Activated T-cell treated with anti-CD3 and anti-CD28 coated beads, Interleukin-2, amount 50 U/mL, for 1 hour (primary cell): ENCODE measurements around the gene GPBAR1.

Source experiments
- DNase-seq: peaks from one replicate; pipeline ENCODE4 v3.0.0-alpha.2; 2020

GPBAR1 gene

DNA sequence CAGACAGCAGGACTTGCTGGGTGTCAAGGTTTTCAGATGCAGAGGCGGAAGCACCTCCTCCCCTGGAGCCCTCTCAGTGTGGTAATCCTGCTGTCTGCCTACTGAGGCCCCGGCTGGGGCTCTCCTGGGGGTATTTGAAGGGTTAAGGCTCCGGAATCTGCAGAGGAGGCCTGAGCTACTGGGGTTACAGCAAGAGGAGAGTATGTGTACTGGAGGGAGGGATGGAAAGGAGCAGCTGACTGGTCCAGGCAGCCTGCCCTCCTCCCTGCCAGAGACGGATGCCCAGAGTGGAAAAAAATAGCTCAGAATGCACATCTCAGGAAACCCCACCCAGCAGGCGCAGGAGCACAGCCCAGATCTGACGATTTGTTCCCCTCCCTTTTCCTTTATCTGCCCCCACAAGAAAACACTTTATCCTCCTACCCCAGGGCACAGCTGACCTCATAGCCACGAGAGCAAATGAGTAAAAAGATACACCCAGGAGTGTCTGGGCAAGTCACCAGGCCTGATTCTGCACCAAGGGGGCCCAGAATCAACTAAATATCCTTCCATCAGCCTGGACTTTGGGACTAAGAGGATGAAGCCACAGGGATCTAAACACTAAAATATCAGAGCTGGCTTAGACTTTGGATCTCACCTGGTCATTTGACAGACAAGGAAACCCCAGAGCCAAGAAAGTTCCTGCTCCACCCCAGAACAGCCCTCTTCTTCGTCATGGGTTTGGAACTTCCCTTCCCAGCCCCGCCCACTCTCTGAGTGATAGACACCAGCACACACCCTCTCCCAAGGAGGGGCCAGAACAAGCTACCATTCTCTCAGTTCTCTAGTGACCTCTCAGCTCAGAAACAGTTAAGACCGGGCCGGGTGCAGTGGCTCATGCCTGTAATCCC, 26.0 kb downstream of the GPBAR1 start:
- peak; percentile 78 for DNase-seq

DNA sequence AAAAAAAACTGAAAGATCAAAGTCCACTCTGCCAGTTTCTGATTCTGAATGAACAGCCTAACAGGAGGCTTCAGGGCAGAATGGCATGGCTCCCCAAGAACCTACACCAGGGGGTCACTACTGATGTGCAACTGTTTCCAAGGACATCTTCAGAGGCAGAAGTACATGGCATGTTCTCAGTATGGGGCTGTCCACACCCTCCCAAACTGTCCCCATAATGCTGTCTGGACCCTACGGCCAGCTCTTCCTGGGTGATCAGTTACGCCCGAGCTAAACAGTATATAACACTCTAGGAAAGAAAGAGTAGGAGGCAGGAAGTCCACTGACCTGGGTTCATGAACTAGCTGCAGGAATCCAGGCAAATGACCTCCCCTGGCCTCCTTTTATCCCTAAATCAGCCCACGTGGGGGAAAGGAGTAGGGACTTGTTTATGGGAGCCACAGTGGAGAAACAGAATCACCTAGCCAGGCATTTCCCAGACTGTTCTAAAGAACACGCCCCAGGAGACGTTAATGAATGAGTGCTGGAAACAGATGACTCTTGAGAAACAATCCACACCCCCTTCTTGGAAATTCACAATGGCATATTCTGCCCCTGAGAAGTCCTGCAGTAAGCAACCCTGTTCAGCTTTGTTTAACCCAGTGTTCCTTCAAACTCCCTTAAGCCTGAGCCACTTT, 29.0 kb downstream of the GPBAR1 start:
- DNase-seq = no peak

DNA sequence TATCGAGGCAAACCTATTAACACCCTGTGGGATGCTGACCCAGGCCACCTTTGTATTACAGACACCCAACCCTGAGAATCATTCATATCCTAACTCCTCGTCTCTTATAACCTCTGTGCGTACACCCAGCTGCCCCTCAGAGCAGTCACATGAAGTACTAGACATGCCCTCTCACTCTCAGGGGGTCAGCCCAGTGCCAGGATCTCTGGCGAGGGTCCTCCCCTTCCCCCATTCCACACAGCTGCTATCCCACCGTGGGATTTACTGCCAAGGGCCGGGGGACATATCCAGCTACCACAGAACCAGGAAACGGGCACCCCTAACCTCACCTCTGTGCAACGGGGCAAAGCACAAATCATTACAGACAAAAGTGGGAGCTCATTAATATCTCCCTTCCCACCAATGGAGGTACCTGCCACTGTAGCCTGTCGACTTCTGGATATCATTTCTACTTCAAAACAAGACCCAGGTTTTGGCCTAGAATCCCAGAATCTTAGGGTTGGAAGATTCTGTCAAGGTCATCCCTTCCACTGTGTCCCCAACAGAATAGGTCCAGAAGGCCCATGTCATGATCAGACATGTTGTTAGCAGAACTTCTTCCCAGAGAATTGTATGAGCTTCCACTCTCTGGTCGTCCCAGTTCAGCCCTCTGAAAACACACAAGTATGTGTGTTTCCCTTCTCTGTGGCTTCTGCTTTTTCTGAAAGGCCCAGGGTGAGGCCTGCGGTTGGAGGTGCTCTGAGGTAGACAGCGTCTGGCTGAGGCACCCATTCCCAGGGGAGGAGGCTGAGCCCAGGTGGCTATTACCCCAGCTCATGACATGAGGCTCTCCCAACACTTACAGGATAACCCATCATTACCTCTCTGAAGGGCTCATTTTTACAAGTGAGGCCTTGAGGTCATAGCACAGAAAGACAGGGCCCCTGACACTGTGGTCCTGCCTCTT, 29.8 kb downstream of the GPBAR1 start:
- peak; percentile 70 for DNase-seq

DNA sequence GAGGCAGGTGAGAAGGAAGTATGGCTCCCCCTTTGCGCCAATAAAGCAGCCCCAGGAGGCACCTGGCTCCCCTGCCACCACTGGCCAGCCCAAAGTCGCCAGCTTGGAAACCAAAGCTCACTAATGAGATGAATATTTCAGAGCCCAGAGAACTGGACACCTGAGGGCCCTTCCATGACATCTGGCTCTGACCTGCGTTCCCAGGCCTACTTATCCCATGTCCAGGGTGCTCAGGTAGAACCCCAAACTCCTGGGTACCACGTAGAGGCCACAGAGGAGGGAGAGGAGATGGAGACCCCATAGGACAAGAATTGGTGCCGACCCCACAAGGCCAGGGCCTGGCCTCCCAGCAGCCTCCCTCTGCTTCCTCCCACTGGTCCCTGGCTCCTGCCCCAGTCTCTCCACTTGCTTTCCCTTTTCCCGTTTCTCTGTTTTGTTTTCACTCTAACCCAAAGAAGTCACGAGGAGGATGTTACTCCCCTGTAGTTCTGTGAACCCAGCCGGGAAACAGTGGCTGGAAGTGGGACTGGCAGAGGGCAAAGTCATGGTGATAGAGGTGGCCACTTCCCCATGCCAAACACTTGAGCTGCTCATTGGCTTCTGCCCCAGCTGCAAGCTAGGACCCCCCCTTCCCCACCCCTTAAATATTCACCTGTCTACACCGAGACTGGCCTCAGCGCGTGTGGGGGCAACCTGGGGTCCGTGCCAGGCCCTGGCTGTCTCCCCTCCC, 30.7 kb downstream of the GPBAR1 start:
- peak; percentile 46 for DNase-seq

DNA sequence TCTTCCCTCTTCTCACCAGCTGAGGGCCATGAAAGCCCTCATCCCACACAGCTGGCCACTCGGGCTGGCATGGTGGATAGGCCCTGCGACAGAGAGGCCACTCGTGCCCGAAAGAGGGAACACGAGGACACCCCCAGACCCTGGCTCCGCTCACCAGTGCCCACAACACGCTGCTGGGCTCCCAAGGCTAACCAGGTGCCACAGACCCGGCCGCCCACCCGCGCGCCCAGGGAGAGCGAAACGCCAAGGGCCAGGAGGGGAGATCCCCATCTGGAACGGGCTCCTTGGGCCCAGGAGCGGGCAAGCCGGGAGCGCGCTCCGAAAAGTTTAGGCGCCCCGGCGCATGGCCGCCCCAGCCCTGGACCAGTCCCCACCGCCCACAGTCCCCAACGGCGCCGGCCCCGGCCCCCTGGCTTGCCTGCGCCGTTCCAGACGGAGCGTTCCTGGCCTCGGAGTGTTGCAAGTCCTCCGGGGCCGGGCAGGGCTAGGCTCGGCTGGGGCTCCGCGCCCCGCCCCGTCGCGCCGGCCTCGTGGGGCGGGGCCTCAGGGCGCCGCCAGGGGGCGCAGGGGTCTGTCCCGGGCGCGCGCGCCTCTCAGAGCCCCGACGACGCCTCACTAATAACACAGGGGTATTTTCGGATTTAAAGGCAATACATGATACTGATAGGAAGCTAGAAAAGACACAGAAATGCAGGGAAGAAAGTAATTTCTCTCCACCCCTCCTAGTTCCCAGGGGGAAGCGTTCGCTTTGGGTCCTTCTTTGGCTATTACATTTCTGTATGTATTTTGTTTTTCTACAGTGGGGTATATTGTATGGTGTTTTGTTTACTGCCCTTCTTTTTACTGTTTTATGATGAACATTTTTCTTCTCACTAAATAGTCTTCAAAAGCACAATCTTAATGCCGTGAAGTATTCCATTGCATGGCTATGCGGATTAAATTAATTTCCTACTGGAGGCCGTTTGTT, 31.5 kb downstream of the GPBAR1 start, which contains the start of gene TMBIM1:
Gene TMBIM1 (minus strand): TSS at position 456 of the 967 bp plus-strand sequence. CDS start 10,362 bp downstream, outside the sequence.
- DNase-seq = peak; percentile 90

DNA sequence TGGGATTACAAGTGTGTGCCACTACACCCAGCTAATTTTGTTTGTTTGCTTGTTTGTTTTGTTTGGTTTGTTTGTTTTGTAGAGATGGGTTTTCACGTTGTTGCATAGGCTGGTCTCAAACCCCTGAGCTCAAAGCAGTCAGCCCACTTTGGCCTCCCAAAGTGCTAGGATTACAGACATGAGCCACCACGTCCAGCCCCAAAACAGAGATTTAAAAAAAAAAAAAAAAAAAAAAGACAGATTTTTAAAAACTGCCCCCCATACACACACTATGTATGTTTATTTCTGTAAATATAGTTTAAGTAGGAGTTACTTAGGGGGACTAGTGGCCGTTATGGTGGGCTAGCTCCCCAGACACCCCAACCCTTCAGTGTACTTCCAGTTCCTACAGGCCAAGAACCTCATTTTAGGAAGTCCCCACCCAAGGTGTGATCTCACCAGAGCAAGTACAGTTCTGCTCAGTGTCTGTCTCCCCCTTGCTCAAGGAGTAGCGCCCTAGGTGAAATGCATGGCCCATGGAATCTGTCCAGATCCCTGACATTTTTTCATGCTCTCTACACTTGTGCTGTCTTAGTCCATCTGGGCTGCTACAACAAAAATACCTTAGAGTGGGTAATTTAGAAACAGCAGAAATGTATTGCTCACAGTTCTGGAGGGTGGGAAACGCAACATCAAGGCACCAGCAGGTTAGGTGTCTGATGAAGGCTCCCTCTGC, 33.1 kb downstream of the GPBAR1 start:
- DNase-seq = no peak

DNA sequence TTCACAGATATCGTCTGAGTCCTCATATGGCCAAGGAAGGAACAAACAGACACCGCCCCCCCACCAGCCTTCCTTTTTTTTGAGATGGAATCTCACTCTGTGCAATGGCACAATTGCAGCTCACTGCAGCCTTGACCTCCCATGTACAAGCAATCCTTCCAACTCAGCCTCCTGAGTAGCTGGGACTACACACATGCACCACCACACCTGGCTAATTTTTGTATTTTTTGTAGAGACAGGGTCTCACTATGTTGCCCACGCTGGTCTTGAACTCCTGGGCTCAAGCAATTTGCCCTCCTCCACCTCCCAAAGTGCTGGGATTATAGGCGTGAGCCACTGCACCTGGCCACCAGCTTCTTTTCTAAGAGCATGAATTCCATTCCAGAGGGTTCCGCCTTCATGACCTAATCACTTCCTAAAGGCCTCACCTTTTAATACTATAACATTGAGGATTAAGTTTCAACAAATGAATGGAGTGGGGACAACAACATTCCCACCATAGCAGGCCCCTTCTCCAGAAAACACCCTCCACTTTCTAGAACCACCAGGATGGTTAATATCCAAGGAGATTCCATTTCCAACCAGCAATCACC, 33.7 kb downstream of the GPBAR1 start:
- no peak for DNase-seq

DNA sequence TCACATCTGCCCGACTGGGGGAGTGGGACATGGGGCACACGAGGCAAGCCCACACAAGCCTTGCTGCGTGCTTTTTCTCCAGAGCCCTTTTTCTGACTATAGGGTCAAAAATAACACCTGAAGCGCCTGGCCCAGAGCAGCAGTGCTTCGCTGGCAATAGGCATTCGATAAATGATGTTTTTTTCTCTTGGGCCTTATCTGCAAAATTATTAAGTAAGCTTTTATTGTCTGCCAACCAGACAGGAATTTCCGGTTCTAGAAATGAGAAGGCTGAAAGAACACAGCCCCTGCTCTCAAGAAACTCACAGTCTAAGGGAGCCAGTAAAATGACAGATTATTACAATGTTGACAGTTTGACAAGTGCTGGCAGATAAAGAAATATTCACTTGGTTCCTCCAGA, 34.2 kb downstream of the GPBAR1 start:
- DNase-seq = no peak

DNA sequence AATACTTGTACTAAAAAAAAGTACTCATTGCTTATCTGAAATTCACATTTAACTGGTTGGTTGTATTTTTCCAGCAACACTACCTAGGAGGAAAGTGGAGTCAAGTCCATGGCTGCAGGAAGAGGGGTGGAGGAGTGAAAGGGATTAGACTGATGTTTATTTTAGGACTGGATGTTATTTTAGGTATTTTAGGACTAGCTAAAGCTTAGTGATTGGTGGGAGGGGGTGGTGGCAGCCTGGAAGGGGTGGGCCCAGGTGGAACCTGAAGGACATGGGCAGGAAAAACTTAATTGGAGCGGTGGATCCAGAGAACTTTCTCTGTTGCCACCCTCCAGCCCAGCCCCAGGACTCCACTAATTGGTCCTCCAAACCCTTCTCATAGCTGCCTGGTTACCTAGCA, 35.4 kb downstream of the GPBAR1 start:
- no peak for DNase-seq

DNA sequence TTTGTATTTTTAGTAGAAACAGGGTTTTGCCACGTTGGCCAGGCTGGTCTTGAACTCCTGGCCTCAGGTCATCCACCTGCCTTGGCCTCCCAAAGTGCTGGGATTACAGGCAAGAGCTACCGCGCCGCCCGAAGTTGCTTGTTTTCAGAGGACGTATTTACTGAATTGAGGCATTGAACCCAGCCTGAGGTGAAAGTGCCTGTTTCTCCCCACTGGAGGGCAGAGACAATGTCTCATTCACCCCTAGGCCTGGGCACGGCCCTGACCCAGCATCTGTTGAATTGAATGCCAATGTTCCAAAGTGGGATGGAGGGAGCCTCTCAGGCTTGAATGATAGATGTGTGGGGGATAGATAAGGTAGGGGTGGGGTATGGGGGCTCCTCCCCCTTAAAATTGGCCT, 36.0 kb downstream of the GPBAR1 start:
- DNase-seq = no peak

DNA sequence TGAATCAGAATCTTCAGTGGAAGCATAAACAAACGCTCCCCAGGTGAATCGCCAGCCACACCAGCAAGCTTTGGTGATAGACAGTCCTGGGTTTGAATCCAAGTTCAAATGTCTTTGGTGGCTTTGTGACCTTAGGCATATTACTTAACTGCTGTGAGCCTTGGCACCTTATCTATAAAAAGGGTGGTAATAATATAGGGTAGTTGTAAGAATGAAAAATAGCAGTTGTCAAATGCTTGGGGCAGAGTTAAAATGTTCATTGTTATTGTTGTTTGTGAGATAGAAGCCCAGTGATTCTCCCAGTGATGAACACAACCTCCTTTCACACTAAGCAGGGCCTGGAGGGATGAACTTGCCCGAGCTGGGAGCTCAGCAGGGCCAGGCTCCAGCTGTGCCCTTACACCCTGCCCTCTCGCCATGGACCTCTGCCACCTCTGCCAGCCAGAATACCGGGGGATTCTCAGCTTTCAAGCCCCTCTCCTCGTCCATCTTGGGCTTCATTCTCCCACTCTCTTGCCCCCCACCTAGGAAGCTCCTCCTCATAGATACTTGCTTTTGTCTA, 37.6 kb downstream of the GPBAR1 start:
- no peak for DNase-seq

DNA sequence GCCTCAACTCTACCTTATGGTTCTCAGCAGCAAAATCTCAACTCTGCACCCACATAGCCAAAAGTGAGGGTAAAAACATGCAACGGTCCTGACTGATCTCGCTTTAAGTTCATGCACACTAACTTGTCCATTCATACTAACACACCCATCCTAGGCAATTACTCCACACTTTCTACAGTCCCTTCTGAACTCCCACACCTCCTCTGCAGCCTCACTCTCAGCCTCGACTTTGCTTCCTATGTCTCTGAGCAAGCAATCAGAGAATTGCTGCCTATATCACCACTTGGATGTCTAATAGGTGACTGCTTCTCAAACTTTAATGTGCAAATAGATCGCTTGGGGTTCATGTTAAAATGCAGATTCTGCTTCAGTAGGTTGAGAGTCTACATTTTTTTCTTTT, 39.3 kb downstream of the GPBAR1 start:
- no peak for DNase-seq

DNA sequence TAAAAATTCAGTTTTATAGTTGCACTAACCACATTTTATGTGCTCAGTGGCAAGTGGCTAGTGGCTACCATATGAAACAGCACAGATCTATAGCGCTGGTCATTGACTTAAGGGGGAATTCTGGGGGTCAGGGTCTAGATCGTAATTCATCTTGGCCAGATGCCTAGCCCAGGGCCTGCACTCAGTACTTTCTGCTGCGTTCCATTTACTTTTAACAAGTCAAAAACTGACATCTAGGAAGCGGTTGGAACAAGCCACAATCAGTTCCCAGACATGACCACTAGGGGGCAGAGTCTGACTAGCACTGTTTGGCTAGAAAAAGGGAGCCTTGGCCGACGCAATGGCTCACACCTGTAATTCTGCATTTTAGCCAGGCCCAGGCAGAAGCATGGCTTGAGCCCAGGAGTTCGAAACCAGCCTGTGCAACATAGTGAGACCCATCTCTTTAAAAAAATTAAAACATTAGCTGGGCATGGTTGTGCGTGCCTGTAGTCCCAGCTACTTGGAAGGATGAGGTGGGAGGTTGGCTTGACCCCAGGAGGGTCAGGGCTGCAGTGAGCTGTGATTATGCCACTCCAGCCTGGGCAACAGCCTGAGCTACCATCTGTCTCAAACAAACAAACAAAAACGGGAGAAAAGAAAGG, 40.5 kb downstream of the GPBAR1 start:
- peak; percentile 83 for DNase-seq

DNA sequence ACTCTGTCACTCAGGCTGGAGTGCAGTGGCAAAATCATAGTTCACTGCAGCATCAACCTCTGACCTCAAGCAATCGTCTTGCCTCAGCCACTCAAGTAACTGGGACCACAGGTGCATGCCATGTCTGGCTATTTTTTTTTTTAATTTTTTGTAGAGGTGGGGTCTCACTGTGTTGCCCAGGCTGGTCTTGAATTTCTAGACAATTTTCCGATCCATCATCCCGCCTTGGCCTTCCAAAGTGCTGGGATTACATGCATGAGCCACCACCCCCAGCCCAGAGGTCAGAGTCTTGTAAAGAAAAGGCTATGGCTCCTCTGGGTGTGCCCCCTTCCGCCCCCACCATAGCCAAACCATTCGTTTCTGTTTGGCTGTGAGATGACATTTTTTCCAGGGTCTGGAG, 44.6 kb downstream of the GPBAR1 start:
- no peak for DNase-seq

DNA sequence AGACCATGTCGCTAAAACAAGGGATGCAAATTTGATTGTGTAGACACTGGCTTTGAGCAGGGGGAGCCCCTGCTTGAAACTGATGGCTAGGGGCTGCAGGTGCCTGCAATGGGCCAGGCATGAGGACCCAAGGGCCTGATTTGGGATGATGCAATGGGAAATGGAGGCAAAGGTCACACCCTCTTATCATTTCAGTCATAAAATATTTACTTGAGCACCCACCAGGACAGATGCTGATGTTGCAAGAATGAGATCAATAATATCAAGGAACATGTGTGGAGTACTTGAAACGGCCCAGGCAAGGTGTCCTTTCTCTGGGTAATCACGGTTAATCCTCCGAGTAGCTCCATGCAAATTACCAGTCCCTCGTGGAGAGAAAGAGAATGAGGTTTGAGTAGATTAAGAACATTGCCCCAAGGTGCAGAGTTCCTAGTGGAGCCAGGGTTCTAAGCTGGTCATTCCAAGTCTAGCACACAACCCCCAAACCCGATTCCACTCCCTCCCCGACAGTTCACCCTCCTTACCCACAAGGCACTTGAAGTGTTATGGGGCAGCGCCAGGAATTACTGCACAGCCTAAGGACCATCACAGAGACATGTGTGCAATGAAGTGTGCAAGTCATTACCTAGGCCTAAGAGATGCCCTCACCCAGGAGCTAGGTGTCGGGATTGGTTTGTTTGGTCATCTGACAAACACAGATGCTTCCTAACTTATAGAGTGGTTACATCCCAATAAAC, 45.5 kb downstream of the GPBAR1 start:
- DNase-seq = no peak

DNA sequence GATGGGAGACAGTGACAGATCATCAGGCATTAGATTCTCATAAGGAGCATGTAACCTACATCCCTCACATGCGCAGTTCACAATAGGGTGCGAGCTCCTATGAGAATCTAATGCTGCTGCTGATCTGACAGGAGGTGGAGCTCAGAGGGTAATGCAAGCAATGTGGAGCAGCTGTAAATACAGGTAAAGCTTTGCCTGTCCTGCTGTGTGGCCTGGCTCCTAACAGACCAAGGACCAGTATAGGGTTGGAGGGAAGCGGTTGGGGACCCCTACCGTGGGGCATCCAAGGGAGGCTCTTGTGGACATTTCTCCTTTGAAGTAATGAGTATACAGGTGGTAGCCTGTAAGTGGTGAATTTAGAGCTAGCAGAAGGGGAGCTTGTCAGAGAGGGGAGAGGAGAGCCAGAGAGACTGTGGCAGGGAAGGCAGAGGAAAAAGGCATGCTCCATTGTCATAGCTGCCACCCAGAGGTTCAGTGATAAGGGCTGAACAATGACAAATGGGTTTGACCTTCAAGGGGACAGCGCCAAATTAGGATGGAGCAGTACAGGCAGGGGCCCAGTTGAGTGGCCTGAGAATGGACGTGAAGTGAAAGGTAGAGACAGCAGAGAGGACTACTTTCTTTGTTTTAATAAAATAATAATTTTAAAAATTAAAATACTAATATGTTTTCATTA, 46.7 kb downstream of the GPBAR1 start:
- no peak for DNase-seq

DNA sequence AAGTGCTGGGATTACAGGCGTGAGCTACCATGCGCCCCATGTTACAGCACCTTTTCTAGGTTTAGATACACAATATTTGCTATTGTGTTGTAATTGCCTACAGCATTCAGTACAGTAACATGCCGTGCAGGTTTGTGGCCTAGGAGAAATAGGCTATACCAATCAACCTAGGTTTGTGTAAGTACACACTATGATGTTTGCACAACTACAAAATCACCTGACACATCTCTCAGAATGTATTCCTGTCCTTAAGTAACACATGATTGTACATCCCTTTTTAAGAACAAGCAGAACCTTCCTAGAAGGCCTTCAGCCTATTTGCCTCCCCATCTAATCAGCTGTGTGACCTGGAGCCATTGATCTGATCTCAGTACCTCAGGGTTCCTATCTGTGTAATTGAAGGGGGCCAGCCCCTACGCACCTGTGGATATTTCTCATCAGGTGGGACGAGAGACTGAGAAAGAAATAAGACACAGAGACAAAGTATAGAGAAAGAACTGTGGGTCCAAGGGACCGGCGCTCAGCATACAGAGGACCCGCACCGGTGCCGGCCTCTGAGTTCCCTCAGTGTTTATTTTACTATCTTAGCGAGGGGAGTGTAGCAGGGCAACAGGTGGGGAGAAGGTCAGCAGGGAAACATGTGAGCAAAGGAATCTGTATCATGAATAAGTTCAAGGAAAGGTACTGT, 50.2 kb downstream of the GPBAR1 start:
- DNase-seq = no peak
